Gastrocnemius medialis (tissue), 4 donors: Measurements from ENCODE around the gene WEE1. TPM values are rescaled to one million over a fixed set of nuclear protein-coding genes. Genes with fewer than 3 reads are reported as not detected.

Experiments used
- ATAC-seq, 2 donors: fragments of 150-250 bp; one replicate each; pipeline ENCODE4 v1.9.1; 2016
- DNase-seq, 2 donors: peaks; one replicate each; pipeline ENCODE4 v3.0.0-alpha.2; 2019
- H3K27ac ChIP-seq, 4 donors: fragments of 200-600 bp; sonication (generic); 1 replicate in 1 of 4; 2 replicates in 3 of 4; pipeline ENCODE4 v1.5.1; 2016 to 2018; ENCODE audit warnings: mild to moderate bottlenecking in 2 of 4, moderate library complexity in 1 of 4
- H3K27me3 ChIP-seq, 3 donors: fragments of 200-600 bp; sonication (generic) in 2 of 3; 1 replicate in 1 of 3; 2 replicates in 2 of 3; pipeline versions ENCODE4 v1.5.1 to v1.6.0; 2016 to 2019; ENCODE audit warnings: mild to moderate bottlenecking in 1 of 3, moderate library complexity in 1 of 3
- H3K36me3 ChIP-seq, 2 donors: fragments of 200-600 bp; sonication (generic) in 1 of 2; one replicate each; pipeline ENCODE4 v1.5.1; 2017 to 2018
- H3K4me1 ChIP-seq, 2 donors: fragments of 200-600 bp; sonication (generic) in 1 of 2; one replicate each; pipeline ENCODE4 v1.5.1; 2016 to 2017; ENCODE audit warnings: mild to moderate bottlenecking in 2 of 2
- H3K4me3 ChIP-seq, 4 donors: fragments of 200-600 bp; sonication (generic) in 3 of 4; 1 replicate in 1 of 4; 2 replicates in 3 of 4; pipeline ENCODE4 v1.5.1; 2016 to 2019; ENCODE audit warnings: mild to moderate bottlenecking in 2 of 4
- H3K9me3 ChIP-seq, 3 donors: fragments of 200-600 bp; sonication (generic) in 2 of 3; 1 replicate in 1 of 3; 2 replicates in 2 of 3; pipeline ENCODE4 v1.5.1; 2016 to 2019
- CTCF ChIP-seq, 5 experiments: fragments of 450-650 bp in 3 of 5; fragments of 200-600 bp in 2 of 5; sonication (generic) in 2 of 5; IDR thresholded peaks in 4 of 5; conservative IDR thresholded peaks in 1 of 5; 1 replicate in 4 of 5; 2 replicates in 1 of 5; pipeline ENCODE4 v1.5.1; 2016 to 2019; ENCODE audit warnings: antibody characterized with exemption in 5 of 5, mild to moderate bottlenecking in 3 of 5, moderate library complexity in 3 of 5
- POLR2A ChIP-seq, 2 donors: fragments of 450-650 bp; IDR thresholded peaks; one replicate each; pipeline ENCODE4 v1.6.1; 2017; ENCODE audit warnings: antibody characterized with exemption in 2 of 2, mild to moderate bottlenecking in 2 of 2, moderate library complexity in 2 of 2
- in situ Hi-C, 4 donors: fragments of 200-750 bp; cut with MboI; loops; one replicate each; pipeline versions ENCODE4 v1.15.0 to v1.8.0; 2017; ENCODE audit warnings: low sequenced_read_pairs in 4 of 4
- intact Hi-C: fragments of 100-400 bp; cut with DNase I; formaldehyde crosslinking; loops from one replicate; pipeline ENCODE4 v1.15.1; 2023; ENCODE audit warnings: low total_unique reads
- total RNA-seq, 4 donors: library from RNA; depleted of rRNA; stranded (reverse); fragments of >200 nt; gene quantifications; one replicate each; pipeline versions ENCODE4 v1.1.0 to v1.2.3, GENCODE V29; 2016

Gene WEE1
- total RNA-seq, 4 donors from 2014 or later, result 6.8 to 16.2 (median 10.6) TPM

- peak overlapping the region; percentile 46 to 66 (median 64) for H3K4me3 ChIP-seq
- H3K27ac ChIP-seq, result peak overlapping the region; percentile 86 to 96 (median 89)
- DNase-seq (peak; percentile 52 to 70), ATAC-seq (peak; percentile 71 to 76)
- H3K27me3 ChIP-seq, result no peaks in the 10 kb centered on the region
- no peaks in the 10 kb centered on the region for H3K36me3 ChIP-seq
- H3K4me1 ChIP-seq, result peaks cover 0 to 16% of the 10 kb centered on the region in 2 donors
- in situ Hi-C loops, result loop anchor here in 1 of 4 donors (10.0 kb wide), 1 partner anchor 79 kb away; no protein-coding TSS in a partner anchor
- no peaks in the 10 kb centered on the region for H3K9me3 ChIP-seq
- intact Hi-C loops, result loop anchor here (1.0 to 10.0 kb wide), 6 partner anchors 41 to 691 kb away; partner anchors contain the start of genes ADM and WEE1
- peak; percentile 71 to 90 (median 79) for TF ChIP-seq CTCF (IDR thresholded peaks at IDR 0.05 in 4 of 5, conservative IDR thresholded peaks at IDR 0.05 in 1 of 5)
- peak; percentile 25 for TF ChIP-seq POLR2A (IDR thresholded peaks at IDR 0.05)
Measured at GRCh38 chr11:9613830-9614762, 40.6 kb downstream of the WEE1 start.

GRCh38 chr11:9615031-9615451 lies 41.6 kb downstream of the WEE1 start:
- Histone ChIP-seq H3K36me3 (no peaks in the 10 kb centered on the region), H3K4me1 (peaks cover 0 to 16% of the 10 kb centered on the region in 2 donors), H3K4me3 (no peak overlapping the region), H3K9me3 (no peaks in the 10 kb centered on the region), H3K27me3 (no peaks in the 10 kb centered on the region), H3K27ac (peak overlapping the region; percentile 86 to 96 (median 89))
- intact Hi-C loops (loop anchor here (2.0 to 10.0 kb wide), 2 partner anchors 48 to 690 kb away; partner anchors contain the start of gene ADM), in situ Hi-C loops (loop anchor here in 1 of 4 donors (10.0 kb wide), 1 partner anchor 80 kb away; no protein-coding TSS in a partner anchor)
- no peak for DNase-seq
- no peak for TF ChIP-seq CTCF (IDR thresholded peaks at IDR 0.05 in 4 of 5, conservative IDR thresholded peaks at IDR 0.05 in 1 of 5)
- TF ChIP-seq POLR2A (IDR thresholded peaks at IDR 0.05), result no peak
- ATAC-seq, result no peak

- DNase-seq, result no peak
- H3K36me3 ChIP-seq, result no peaks in the 10 kb centered on the region
- intact Hi-C loops (loop anchor here (10.0 kb wide), 1 partner anchor 689 kb away; the partner anchor contains the start of gene ADM), in situ Hi-C loops (loop anchor here in 1 of 4 donors (10.0 kb wide), 1 partner anchor 81 kb away; no protein-coding TSS in a partner anchor)
- H3K27me3 ChIP-seq, result no peaks in the 10 kb centered on the region
- no peak overlapping the region for H3K4me3 ChIP-seq
- no peak for ATAC-seq
- no peak overlapping the region for H3K27ac ChIP-seq
- TF ChIP-seq CTCF (IDR thresholded peaks at IDR 0.05 in 4 of 5, conservative IDR thresholded peaks at IDR 0.05 in 1 of 5), result no peak
- no peak for TF ChIP-seq POLR2A (IDR thresholded peaks at IDR 0.05)
- no peaks in the 10 kb centered on the region for H3K9me3 ChIP-seq
- peaks cover 0 to 16% of the 10 kb centered on the region in 2 donors for H3K4me1 ChIP-seq
Measured at GRCh38 chr11:9616042-9616675, 42.7 kb downstream of the WEE1 start.

- H3K36me3 ChIP-seq, result no peaks in the 10 kb centered on the region
- no peak for ATAC-seq
- in situ Hi-C loops, result loop anchor here in 1 of 4 donors (10.0 kb wide), 1 partner anchor 82 kb away; no protein-coding TSS in a partner anchor
- DNase-seq, result no peak
- peaks cover 0 to 16% of the 10 kb centered on the region in 2 donors for H3K4me1 ChIP-seq
- no peak overlapping the region for H3K4me3 ChIP-seq
- H3K9me3 ChIP-seq, result no peaks in the 10 kb centered on the region
- TF ChIP-seq CTCF (IDR thresholded peaks at IDR 0.05 in 4 of 5, conservative IDR thresholded peaks at IDR 0.05 in 1 of 5) (no peak), POLR2A (IDR thresholded peaks at IDR 0.05) (no peak)
- H3K27me3 ChIP-seq, result no peaks in the 10 kb centered on the region
- intact Hi-C loops, result loop anchor here (10.0 kb wide), 1 partner anchor 688 kb away; the partner anchor contains the start of gene ADM
- H3K27ac ChIP-seq, result no peak overlapping the region
Measured at GRCh38 chr11:9616858-9617257, 43.4 kb downstream of the WEE1 start.
